ENCODE results near the gene LCN6.

LCN6 gene

DNA sequence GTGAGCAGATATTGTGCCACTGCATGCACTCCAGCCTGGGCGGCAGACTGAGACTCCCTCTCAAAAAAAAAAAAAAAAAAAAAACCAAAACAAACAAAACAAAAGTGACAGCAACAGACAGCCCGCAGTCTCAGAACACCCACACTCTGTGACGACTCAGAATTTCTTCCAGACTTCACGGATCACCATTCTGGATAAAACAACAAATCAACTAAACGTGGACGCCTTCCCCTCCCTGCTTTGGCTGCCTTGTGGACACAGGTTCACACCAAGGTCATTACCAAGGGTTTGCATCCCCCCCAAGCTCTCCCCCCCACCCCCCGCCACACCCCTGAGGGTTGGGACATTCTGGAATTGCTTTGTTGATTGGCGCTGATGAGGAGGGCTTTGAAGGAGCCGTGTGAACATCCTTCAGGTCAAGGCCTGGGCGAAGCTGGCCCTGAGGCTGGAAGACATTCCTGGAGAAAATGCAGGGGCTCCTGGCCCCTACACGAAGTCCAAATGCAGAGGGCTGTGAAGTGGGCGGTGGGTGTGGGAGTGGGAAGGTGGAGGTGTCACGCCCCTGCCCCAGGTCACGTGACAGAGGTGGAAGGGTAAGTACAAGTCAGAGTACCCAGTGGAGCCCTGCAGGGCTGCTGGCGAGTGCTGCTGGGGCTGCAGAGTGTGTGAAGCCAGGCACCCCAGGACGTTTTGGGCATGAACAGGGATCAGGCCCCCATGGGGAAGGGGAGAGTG lies 15.7 kb downstream of the LCN6 start:
- H3K4me3 ChIP-seq (ENCODE audit: low read length), result no peak overlapping the region
- H3K4me2 ChIP-seq (ENCODE audit: low read length), result no peak overlapping the region
- peaks cover 2% of the 10 kb centered on the region; the same call in 1 of the 2 replicates for H4K20me1 ChIP-seq (ENCODE audit: control insufficient read depth, insufficient read depth, low read depth, low read length)
- H3F3A ChIP-seq (ENCODE audit: control insufficient read depth, insufficient read depth), result peaks cover under 1% of the 10 kb centered on the region; the same call in 1 of the 2 replicates
- peaks cover 10% of the 10 kb centered on the region for H3K36me3 ChIP-seq (ENCODE audit: control insufficient read depth, low read length)
- no peak overlapping the region for H3K27ac ChIP-seq (ENCODE audit: low read depth, low read length)
- peaks cover 36% of the 10 kb centered on the region for H3K79me2 ChIP-seq (ENCODE audit: control insufficient read depth, low read length)
- peaks cover 16% of the 10 kb centered on the region for H3K4me1 ChIP-seq (ENCODE audit: control insufficient read depth, low read length)
- H3K27me3 ChIP-seq (ENCODE audit: control insufficient read depth, low read length), result no peaks in the 10 kb centered on the region
- H3K9me2 ChIP-seq (replicated peaks; ENCODE audit: control insufficient read depth, low read length), result no peaks in the 10 kb centered on the region
- H3K9me3 ChIP-seq (ENCODE audit: control insufficient read depth, insufficient read depth, low read length), result no peaks in the 10 kb centered on the region
- TF ChIP-seq, protein P1, sequence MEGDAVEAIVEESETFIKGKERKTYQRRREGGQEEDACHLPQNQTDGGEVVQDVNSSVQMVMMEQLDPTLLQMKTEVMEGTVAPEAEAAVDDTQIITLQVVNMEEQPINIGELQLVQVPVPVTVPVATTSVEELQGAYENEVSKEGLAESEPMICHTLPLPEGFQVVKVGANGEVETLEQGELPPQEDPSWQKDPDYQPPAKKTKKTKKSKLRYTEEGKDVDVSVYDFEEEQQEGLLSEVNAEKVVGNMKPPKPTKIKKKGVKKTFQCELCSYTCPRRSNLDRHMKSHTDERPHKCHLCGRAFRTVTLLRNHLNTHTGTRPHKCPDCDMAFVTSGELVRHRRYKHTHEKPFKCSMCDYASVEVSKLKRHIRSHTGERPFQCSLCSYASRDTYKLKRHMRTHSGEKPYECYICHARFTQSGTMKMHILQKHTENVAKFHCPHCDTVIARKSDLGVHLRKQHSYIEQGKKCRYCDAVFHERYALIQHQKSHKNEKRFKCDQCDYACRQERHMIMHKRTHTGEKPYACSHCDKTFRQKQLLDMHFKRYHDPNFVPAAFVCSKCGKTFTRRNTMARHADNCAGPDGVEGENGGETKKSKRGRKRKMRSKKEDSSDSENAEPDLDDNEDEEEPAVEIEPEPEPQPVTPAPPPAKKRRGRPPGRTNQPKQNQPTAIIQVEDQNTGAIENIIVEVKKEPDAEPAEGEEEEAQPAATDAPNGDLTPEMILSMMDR (IDR thresholded peaks at IDR 0.05; ENCODE audit: low read depth, low read length, poor library complexity, severe bottlenecking), result no peak
- TF ChIP-seq EZH2phosphoT487 (IDR thresholded peaks at IDR 0.05; ENCODE audit: borderline replicate concordance, low read length), result no peak

DNA sequence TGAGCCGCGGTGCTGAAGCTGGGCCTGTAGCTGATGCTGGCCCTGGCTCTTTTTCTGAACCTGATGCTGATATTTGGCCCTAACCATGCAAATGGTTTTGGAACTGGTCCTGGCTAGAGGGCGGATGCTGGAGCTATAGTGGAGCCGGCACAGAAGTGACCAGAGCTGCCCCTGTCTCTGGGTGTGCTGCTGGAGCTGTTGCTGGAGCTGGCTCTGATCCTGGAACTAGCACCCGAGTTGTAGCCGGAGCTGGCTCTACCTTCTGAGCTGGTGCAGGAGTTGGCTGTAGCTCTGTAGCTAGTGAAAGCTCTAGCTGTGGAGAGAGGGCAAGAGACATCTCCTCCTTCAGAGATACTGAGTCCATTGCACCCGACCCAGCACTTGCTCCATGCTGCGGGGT lies 18.4 kb downstream of the LCN6 start:
- H3K4me2 ChIP-seq (ENCODE audit: low read length), result peak overlapping the region; percentile 83

DNA sequence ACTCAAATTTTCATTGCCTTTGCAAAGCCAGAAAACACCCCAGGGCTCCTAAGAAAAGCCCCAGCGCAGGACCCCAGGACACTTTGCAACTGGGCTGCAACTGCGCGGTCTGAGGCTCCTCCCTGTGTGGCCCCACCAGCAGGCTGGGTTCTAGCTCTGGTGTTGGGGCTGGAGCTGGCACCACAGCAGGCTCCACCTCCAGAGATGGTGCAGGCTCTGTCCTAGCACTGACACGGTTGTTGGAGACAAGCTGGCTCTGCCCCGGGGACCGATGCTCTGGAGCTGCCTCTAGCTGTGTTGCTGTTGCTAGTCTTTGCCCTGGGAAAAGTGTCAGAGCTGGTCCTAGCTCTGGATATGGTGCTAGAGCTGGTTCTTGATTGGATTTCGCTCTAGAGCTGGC lies 19.2 kb downstream of the LCN6 start:
- Histone ChIP-seq H3K27me3 (ENCODE audit: control insufficient read depth, low read length) (no peaks in the 10 kb centered on the region), H3K36me3 (ENCODE audit: control insufficient read depth, low read length) (peaks cover 45% of the 10 kb centered on the region), H3K4me2 (ENCODE audit: low read length) (peak overlapping the region; percentile 83), H3K4me1 (ENCODE audit: control insufficient read depth, low read length) (peaks cover 32% of the 10 kb centered on the region), H3K79me2 (ENCODE audit: control insufficient read depth, low read length) (peaks cover 62% of the 10 kb centered on the region), H3K4me3 (ENCODE audit: low read length) (peak overlapping the region; percentile 97), H3F3A (ENCODE audit: control insufficient read depth, insufficient read depth) (peaks cover 34% of the 10 kb centered on the region), H3K27ac (ENCODE audit: low read depth, low read length) (no peak overlapping the region), H3K9me3 (ENCODE audit: control insufficient read depth, insufficient read depth, low read length) (no peaks in the 10 kb centered on the region), H3K9me2 (replicated peaks; ENCODE audit: control insufficient read depth, low read length) (no peaks in the 10 kb centered on the region), H4K20me1 (ENCODE audit: control insufficient read depth, insufficient read depth, low read depth, low read length) (peaks cover 24% of the 10 kb centered on the region)
- TF ChIP-seq, protein P1 (IDR thresholded peaks at IDR 0.05; ENCODE audit: low read depth, low read length, poor library complexity, severe bottlenecking), result no peak
- TF ChIP-seq EZH2phosphoT487 (IDR thresholded peaks at IDR 0.05; ENCODE audit: borderline replicate concordance, low read length), result no peak

More for the DNA sequence above, 18.4 kb downstream of the LCN6 start:
- Histone ChIP-seq H3K4me1 (ENCODE audit: control insufficient read depth, low read length) (peaks cover 32% of the 10 kb centered on the region), H3K9me3 (ENCODE audit: control insufficient read depth, insufficient read depth, low read length) (no peaks in the 10 kb centered on the region), H4K20me1 (ENCODE audit: control insufficient read depth, insufficient read depth, low read depth, low read length) (peaks cover 24% of the 10 kb centered on the region), H3K27me3 (ENCODE audit: control insufficient read depth, low read length) (no peaks in the 10 kb centered on the region), H3K79me2 (ENCODE audit: control insufficient read depth, low read length) (peaks cover 60% of the 10 kb centered on the region), H3K9me2 (replicated peaks; ENCODE audit: control insufficient read depth, low read length) (no peaks in the 10 kb centered on the region), H3F3A (ENCODE audit: control insufficient read depth, insufficient read depth) (peaks cover 26% of the 10 kb centered on the region), H3K27ac (ENCODE audit: low read depth, low read length) (no peak overlapping the region), H3K36me3 (ENCODE audit: control insufficient read depth, low read length) (peaks cover 37% of the 10 kb centered on the region), H3K4me3 (ENCODE audit: low read length) (peak overlapping the region; percentile 97)
- no peak for TF ChIP-seq EZH2phosphoT487 (IDR thresholded peaks at IDR 0.05; ENCODE audit: borderline replicate concordance, low read length)
- TF ChIP-seq, protein P1 (IDR thresholded peaks at IDR 0.05; ENCODE audit: low read depth, low read length, poor library complexity, severe bottlenecking), result no peak
